Measurements from ENCODE around the gene CSTB. TPM values are rescaled to one million over a fixed set of nuclear protein-coding genes. Genes with fewer than 3 reads are reported as not detected.

Gene CSTB
- total and polyA plus RNA-seq, 2 of the 8 experiments (the other 6 are each of a cell fraction or from before 2014, with no cell fraction given), result 53.8 to 64.1 TPM

DNA sequence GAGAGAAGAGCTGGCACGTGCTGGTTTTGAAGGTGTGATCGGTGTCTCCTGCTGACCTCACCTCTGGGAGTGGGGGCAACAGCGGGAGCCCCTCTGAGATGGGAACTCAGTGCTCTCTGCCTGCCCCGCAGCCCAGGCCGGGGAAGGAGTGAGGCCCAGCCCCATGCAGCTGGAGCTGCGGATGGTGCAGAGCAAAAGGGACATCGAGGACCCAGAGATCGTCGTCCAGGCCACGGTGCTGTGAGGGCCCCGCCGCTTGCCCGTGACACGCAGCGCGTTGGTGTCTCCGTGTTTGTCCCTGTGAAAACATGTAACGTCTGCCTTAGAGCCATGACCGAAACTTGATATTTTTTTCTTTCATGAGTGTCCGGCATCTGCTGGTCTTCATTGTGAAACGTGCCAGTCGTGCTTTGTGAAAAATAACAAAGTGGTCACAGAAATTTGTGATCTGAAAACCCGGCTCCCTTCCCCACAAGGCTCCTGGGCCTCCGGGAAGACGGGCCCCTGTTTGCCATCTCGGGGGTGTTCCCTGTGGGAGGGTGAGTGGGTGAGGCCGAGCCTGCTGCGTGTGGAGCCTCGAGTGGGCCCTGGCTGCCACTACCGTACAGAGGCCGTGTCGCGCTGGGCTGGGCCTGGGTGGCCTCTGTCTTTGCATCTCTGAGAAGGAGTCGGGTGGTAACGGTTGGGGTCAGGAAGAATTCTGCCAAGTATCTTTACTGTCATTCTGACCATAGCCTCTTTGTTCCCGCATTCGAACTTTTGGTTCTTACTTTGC lies 20.1 kb downstream of the CSTB start:
- WGBS, 2 experiments (ENCODE audit: extremely low coverage in 1 of 2, insufficient coverage in 1 of 2, insufficient read length in 1 of 2, insufficient replicate concordance in 2 of 2, low coverage in 1 of 2, low lambda C conversion rate in 2 of 2, missing lambda C conversion rate in 1 of 2), result 93% methylated on average over 37 of the region's 37 CpGs; no CpG with 5 or more reads in 1 of the 2 experiments
- CTCF ChIA-PET (ENCODE audit: partially characterized antibody), result interaction anchor here (1.1 to 1.7 kb wide), 3 partner anchors 13 to 27 kb away, joined by 3 to 5 read pairs (median 3); no protein-coding TSS in a partner anchor
- no peak for TF ChIP-seq TAF1 (IDR thresholded peaks at IDR 0.05; ENCODE audit: low read depth, low read length)
- no peak for TF ChIP-seq SAP30 (IDR thresholded peaks at IDR 0.05; ENCODE audit: insufficient read depth, insufficient replicate concordance, low read length)

More for the DNA sequence above, 20.1 kb downstream of the CSTB start:
- POLR2A ChIA-PET (ENCODE audit: partially characterized antibody), result interaction anchor here (0.9 to 1.9 kb wide), 5 partner anchors 10 to 33 kb away, joined by 3 to 6 read pairs (median 4); no protein-coding TSS in a partner anchor
- Histone ChIP-seq H4K91ac (replicated peaks; ENCODE audit: insufficient read length, low read length) (no peak overlapping the region), H3K9ac (replicated peaks in 1 of 4; ENCODE audit: extremely low read depth in 1 of 4, low read depth in 3 of 4, low read length in 3 of 4) (no peak overlapping the region), H3K14ac (ENCODE audit: insufficient read length) (no peak overlapping the region), H4K20me1 (replicated peaks in 1 of 2; ENCODE audit: control insufficient read depth in 1 of 2, insufficient read depth in 2 of 2, low read length in 2 of 2) (peaks cover 2 to 16% of the 10 kb centered on the region in 2 experiments), H4K8ac (ENCODE audit: extremely low read depth, insufficient read depth, low read length) (no peak overlapping the region), H2BK5ac (ENCODE audit: low read depth, low read length) (no peak overlapping the region), H3K4me1 (replicated peaks in 1 of 4; ENCODE audit: control insufficient read depth in 3 of 4, insufficient read depth in 4 of 4, low read length in 3 of 4) (no peaks in the 10 kb centered on the region), H2BK120ac (replicated peaks; ENCODE audit: low read depth, low read length) (no peak overlapping the region), H3K79me2 (ENCODE audit: control insufficient read depth in 1 of 2, insufficient read depth in 2 of 2, low read length in 2 of 2) (no peaks in the 10 kb centered on the region), H3K56ac (replicated peaks; ENCODE audit: insufficient read length, low read depth, low read length) (no peak overlapping the region), H3K4ac (replicated peaks; ENCODE audit: insufficient read length, low read depth, low read length) (no peak overlapping the region), H3K4me3 (ENCODE audit: extremely low read depth in 1 of 4, insufficient read depth in 2 of 4, low read depth in 3 of 4, low read length in 4 of 4) (no peak overlapping the region), H3K4me2 (ENCODE audit: insufficient read depth in 1 of 2, low read depth in 2 of 2, low read length in 2 of 2) (no peak overlapping the region), H3K79me1 (ENCODE audit: low read depth, low read length) (no peaks in the 10 kb centered on the region), H3K36me3 (ENCODE audit: control insufficient read depth in 2 of 4, insufficient read depth in 4 of 4, low read length in 3 of 4) (peaks cover 7 to 34% (median 22%) of the 10 kb centered on the region in 4 experiments; a peak in 7 of 8 replicates), H4K5ac (ENCODE audit: insufficient read length, low read depth, low read length) (no peak overlapping the region), H3K18ac (ENCODE audit: extremely low read depth, low read length) (no peak overlapping the region), H2AK5ac (ENCODE audit: low read depth, low read length) (no peak overlapping the region), H2BK15ac (ENCODE audit: low read length) (no peak overlapping the region), H2BK20ac (ENCODE audit: low read length) (no peak overlapping the region), H2BK12ac (ENCODE audit: low read depth, low read length) (no peak overlapping the region), H3K23ac (ENCODE audit: insufficient read length) (no peak overlapping the region), H3K23me2 (ENCODE audit: low read depth, low read length) (no peaks in the 10 kb centered on the region), H2AFZ (ENCODE audit: low read length) (no peak overlapping the region), H3K9me3 (ENCODE audit: insufficient read depth in 2 of 2, low read depth in 1 of 2, low read length in 1 of 2) (no peaks in the 10 kb centered on the region), H3K27me3 (replicated peaks in 1 of 4; ENCODE audit: control insufficient read depth in 3 of 4, extremely low read depth in 1 of 4, insufficient read depth in 3 of 4, low read length in 3 of 4) (no peaks in the 10 kb centered on the region), H3K27ac (ENCODE audit: low read depth, low read length) (no peak overlapping the region)
- no peak for FAIRE-seq
- no peak for DNase-seq (ENCODE audit: low read depth in 1 of 2, low spot score in 2 of 2)
